CD4-positive, alpha-beta T cell treated with Interleukin-17A for 1 hour (primary cell): Measurements from ENCODE around the gene DAND5.
"Not testable (repeated sequence)": the region's sequence is repeated elsewhere in the genome, so short reads cannot be mapped to it uniquely, and the experiment has no call there.

Experiments
- DNase-seq: peaks from one replicate; pipeline ENCODE4 v3.0.0-alpha.2; 2020

The DAND5 gene

GRCh38 chr19:12967907-12968306 lies 1.5 kb upstream of the DAND5 start:
- no peak for DNase-seq

GRCh38 chr19:12970070-12970820 lies 869 bp downstream of the DAND5 start:
- DNase-seq, result no peak

GRCh38 chr19:12973236-12973635 lies 3.9 kb downstream of the DAND5 start:
- DNase-seq, result no peak

GRCh38 chr19:12974301-12975220 lies 5.2 kb downstream of the DAND5 start:
- DNase-seq, result no peak

- no peak for DNase-seq
Measured at GRCh38 chr19:12975221-12975741, 5.9 kb downstream of the DAND5 start.

- not testable (repeated sequence) for DNase-seq
Measured at GRCh38 chr19:12976109-12976508, 6.7 kb downstream of the DAND5 start.

- DNase-seq, result no peak
Measured at GRCh38 chr19:12979974-12980373, 10.6 kb downstream of the DAND5 start.

GRCh38 chr19:12982648-12983047 lies 13.3 kb downstream of the DAND5 start:
- no peak for DNase-seq

- DNase-seq, result no peak
Measured at GRCh38 chr19:12983091-12983490, 13.7 kb downstream of the DAND5 start.

- peak; percentile 86 for DNase-seq
Measured at GRCh38 chr19:12983542-12984142, 14.3 kb downstream of the DAND5 start.

GRCh38 chr19:12984143-12984627 lies 14.8 kb downstream of the DAND5 start:
- peak; percentile 29 for DNase-seq

GRCh38 chr19:12984683-12985048 lies 15.3 kb downstream of the DAND5 start:
- no peak for DNase-seq

- peak; percentile 34 for DNase-seq
Measured at GRCh38 chr19:12985049-12985776, 15.8 kb downstream of the DAND5 start.

GRCh38 chr19:12986726-12987125 lies 17.4 kb downstream of the DAND5 start:
- DNase-seq, result no peak

GRCh38 chr19:12987190-12987589 lies 17.8 kb downstream of the DAND5 start:
- DNase-seq, result no peak

GRCh38 chr19:12987781-12988180 lies 18.4 kb downstream of the DAND5 start:
- no peak for DNase-seq

- no peak for DNase-seq
Measured at GRCh38 chr19:12990431-12990830, 21.1 kb downstream of the DAND5 start.

GRCh38 chr19:12990853-12991252 lies 21.5 kb downstream of the DAND5 start:
- no peak for DNase-seq

GRCh38 chr19:12991296-12991695 lies 21.9 kb downstream of the DAND5 start:
- no peak for DNase-seq

- DNase-seq, result no peak
Measured at GRCh38 chr19:12992729-12993128, 23.4 kb downstream of the DAND5 start.

- no peak for DNase-seq
Measured at GRCh38 chr19:12993562-12993961, 24.2 kb downstream of the DAND5 start.
